ENCODE results near the gene IFT57. TPM values are rescaled to one million over a fixed set of nuclear protein-coding genes. Genes with fewer than 3 reads are reported as not detected.

Gene IFT57
- polyA plus RNA-seq, 1 donor (not counting 4 experiments of a cell fraction or from before 2014, with no cell fraction given), result 47.6 TPM

DNA sequence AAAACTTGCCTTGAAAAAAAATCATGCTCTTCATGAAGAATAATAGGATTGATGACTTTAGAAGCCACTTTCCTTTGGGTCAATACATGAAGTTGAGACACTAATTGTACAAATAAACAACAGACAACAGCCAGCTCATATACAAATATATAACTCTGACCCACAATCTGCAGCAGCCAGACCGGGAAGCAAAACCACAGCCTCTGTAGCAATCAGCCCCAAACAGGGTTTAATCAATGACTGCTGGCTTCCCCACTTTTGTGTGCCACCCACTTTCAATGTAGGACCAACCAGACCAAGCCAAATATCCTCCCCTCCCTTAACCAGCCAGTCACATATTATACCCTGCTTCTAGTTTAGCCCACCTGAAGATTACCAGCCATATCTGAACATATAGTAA lies 39.0 kb downstream of the IFT57 start:
- H3K27me3 ChIP-seq (ENCODE audit: control insufficient read depth, extremely low read depth, insufficient read depth, low read length), result no peaks in the 10 kb centered on the region
- no peak overlapping the region for H3K4me2 ChIP-seq (ENCODE audit: control insufficient read depth, extremely low read depth, insufficient read depth, low read depth, low read length)
- no peak for DNase-seq (ENCODE audit: low read depth, low spot score)
- FAIRE-seq, result no peak
- peaks cover 6% of the 10 kb centered on the region for H3K4me1 ChIP-seq (ENCODE audit: control insufficient read depth, extremely low read depth, insufficient read depth, low read length)
- no peak for TF ChIP-seq EZH2 (IDR thresholded peaks at IDR 0.05; ENCODE audit: low read length)
- TF ChIP-seq, protein P1, sequence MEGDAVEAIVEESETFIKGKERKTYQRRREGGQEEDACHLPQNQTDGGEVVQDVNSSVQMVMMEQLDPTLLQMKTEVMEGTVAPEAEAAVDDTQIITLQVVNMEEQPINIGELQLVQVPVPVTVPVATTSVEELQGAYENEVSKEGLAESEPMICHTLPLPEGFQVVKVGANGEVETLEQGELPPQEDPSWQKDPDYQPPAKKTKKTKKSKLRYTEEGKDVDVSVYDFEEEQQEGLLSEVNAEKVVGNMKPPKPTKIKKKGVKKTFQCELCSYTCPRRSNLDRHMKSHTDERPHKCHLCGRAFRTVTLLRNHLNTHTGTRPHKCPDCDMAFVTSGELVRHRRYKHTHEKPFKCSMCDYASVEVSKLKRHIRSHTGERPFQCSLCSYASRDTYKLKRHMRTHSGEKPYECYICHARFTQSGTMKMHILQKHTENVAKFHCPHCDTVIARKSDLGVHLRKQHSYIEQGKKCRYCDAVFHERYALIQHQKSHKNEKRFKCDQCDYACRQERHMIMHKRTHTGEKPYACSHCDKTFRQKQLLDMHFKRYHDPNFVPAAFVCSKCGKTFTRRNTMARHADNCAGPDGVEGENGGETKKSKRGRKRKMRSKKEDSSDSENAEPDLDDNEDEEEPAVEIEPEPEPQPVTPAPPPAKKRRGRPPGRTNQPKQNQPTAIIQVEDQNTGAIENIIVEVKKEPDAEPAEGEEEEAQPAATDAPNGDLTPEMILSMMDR (optimal IDR thresholded peaks at IDR 0.05 in 1 of 3, IDR thresholded peaks at IDR 0.05 in 1 of 3, conservative IDR thresholded peaks at IDR 0.05 in 1 of 3; ENCODE audit: extremely low read depth in 1 of 3, insufficient read depth in 2 of 3, low read length in 3 of 3), result no peak
- H3K4me3 ChIP-seq (ENCODE audit: control insufficient read depth in 2 of 3, extremely low read depth in 1 of 3, insufficient read depth in 2 of 3, low read depth in 1 of 3, low read length in 3 of 3), result no peak overlapping the region
- no peak overlapping the region for H2AFZ ChIP-seq (ENCODE audit: control insufficient read depth, low read length)
- no peaks in the 10 kb centered on the region for H3K9me1 ChIP-seq (ENCODE audit: control insufficient read depth, extremely low read depth, insufficient read depth, low read length)
- no peaks in the 10 kb centered on the region for H3K9me3 ChIP-seq (ENCODE audit: control insufficient read depth, low read depth, low read length)
- H3K79me2 ChIP-seq (ENCODE audit: control insufficient read depth, insufficient read depth, low read length), result no peaks in the 10 kb centered on the region
- no peaks in the 10 kb centered on the region for H4K20me1 ChIP-seq (ENCODE audit: control insufficient read depth, extremely low read depth, insufficient read depth, low read length)
- H3K27ac ChIP-seq (ENCODE audit: control insufficient read depth, insufficient read depth, low read length), result no peak overlapping the region
- H3K9ac ChIP-seq (ENCODE audit: control insufficient read depth, extremely low read depth, insufficient read depth, low read length), result no peak overlapping the region
- dilution Hi-C loops (cut with MboI; ENCODE audit: extremely low pct_ligation_motif_present, low sequenced_read_pairs), result no loop called here
- H3K36me3 ChIP-seq (ENCODE audit: control insufficient read depth in 2 of 2, extremely low read depth in 1 of 2, insufficient read depth in 2 of 2, low read length in 2 of 2), result no peaks in the 10 kb centered on the region

DNA sequence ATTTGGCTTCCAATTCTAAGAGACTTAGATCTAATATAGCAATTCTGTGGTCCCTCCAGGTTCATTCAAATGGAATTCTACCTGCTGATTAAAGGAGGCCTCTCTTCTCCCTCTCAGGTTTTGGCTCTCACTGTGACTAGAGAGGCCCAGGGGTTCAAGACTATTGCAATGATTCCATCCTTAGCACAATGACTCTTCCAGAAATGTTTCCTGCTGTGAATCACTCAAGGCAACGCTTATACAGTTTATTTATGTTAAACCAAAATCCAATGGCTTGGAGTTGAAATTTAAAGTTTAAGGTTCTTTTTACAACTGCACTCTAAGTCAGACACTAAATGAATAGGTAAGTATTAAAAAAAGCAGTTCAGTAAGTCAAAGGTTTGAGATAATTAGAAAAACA lies 39.9 kb downstream of the IFT57 start:
- Histone ChIP-seq H3K9ac (ENCODE audit: control insufficient read depth, extremely low read depth, insufficient read depth, low read length) (no peak overlapping the region), H3K27ac (ENCODE audit: control insufficient read depth, insufficient read depth, low read length) (no peak overlapping the region), H4K20me1 (ENCODE audit: control insufficient read depth, extremely low read depth, insufficient read depth, low read length) (no peaks in the 10 kb centered on the region), H3K4me2 (ENCODE audit: control insufficient read depth, extremely low read depth, insufficient read depth, low read depth, low read length) (no peak overlapping the region), H2AFZ (ENCODE audit: control insufficient read depth, low read length) (no peak overlapping the region), H3K27me3 (ENCODE audit: control insufficient read depth, extremely low read depth, insufficient read depth, low read length) (no peaks in the 10 kb centered on the region), H3K79me2 (ENCODE audit: control insufficient read depth, insufficient read depth, low read length) (no peaks in the 10 kb centered on the region), H3K36me3 (ENCODE audit: control insufficient read depth in 2 of 2, extremely low read depth in 1 of 2, insufficient read depth in 2 of 2, low read length in 2 of 2) (no peaks in the 10 kb centered on the region), H3K9me3 (ENCODE audit: control insufficient read depth, low read depth, low read length) (no peaks in the 10 kb centered on the region), H3K4me1 (ENCODE audit: control insufficient read depth, extremely low read depth, insufficient read depth, low read length) (peaks cover 6% of the 10 kb centered on the region), H3K9me1 (ENCODE audit: control insufficient read depth, extremely low read depth, insufficient read depth, low read length) (no peaks in the 10 kb centered on the region), H3K4me3 (ENCODE audit: control insufficient read depth in 2 of 3, extremely low read depth in 1 of 3, insufficient read depth in 2 of 3, low read depth in 1 of 3, low read length in 3 of 3) (no peak overlapping the region)
- TF ChIP-seq, protein P1 (optimal IDR thresholded peaks at IDR 0.05 in 1 of 3, IDR thresholded peaks at IDR 0.05 in 1 of 3, conservative IDR thresholded peaks at IDR 0.05 in 1 of 3; ENCODE audit: extremely low read depth in 1 of 3, insufficient read depth in 2 of 3, low read length in 3 of 3), result no peak
- TF ChIP-seq EZH2 (IDR thresholded peaks at IDR 0.05; ENCODE audit: low read length), result no peak
- DNase-seq (ENCODE audit: low read depth, low spot score) (no peak), FAIRE-seq (peak; percentile 20)
- dilution Hi-C loops (cut with MboI; ENCODE audit: extremely low pct_ligation_motif_present, low sequenced_read_pairs), result no loop called here
